Measurements from ENCODE around the gene ZMYND15.

Gene ZMYND15

GRCh38 chr17:4777969-4778760 is 38.5 kb downstream of the ZMYND15 start:
- FAIRE-seq: no peak

GRCh38 chr17:4780325-4780955 is 40.8 kb downstream of the ZMYND15 start:
- TF ChIP-seq CTCF (IDR thresholded peaks at IDR 0.05; ENCODE audit: insufficient read depth, missing control alignments): no peak
- DNase-seq (ENCODE audit: insufficient read length, low spot score) (no peak), FAIRE-seq (no peak)

More at GRCh38 chr17:4777969-4778760, 38.5 kb downstream of the ZMYND15 start:
- no peak for TF ChIP-seq CTCF (IDR thresholded peaks at IDR 0.05; ENCODE audit: insufficient read depth, missing control alignments)
- DNase-seq (ENCODE audit: insufficient read length, low spot score): no peak

- DNase-seq (ENCODE audit: insufficient read length, low spot score): no peak
- TF ChIP-seq CTCF (IDR thresholded peaks at IDR 0.05; ENCODE audit: insufficient read depth, missing control alignments): no peak
- FAIRE-seq: no peak
Measured at GRCh38 chr17:4782652-4783051, 43.0 kb downstream of the ZMYND15 start.

GRCh38 chr17:4785311-4786105 is 45.9 kb downstream of the ZMYND15 start:
- FAIRE-seq: no peak
- DNase-seq (ENCODE audit: insufficient read length, low spot score): no peak
- TF ChIP-seq CTCF (IDR thresholded peaks at IDR 0.05; ENCODE audit: insufficient read depth, missing control alignments): no peak

GRCh38 chr17:4786106-4786511 is 46.5 kb downstream of the ZMYND15 start, which contains the start of gene VMO1:
Gene VMO1 (minus strand): TSS chr17:4786364. CDS start chr17:4786352, 12 bp downstream.
- no peak for TF ChIP-seq CTCF (IDR thresholded peaks at IDR 0.05; ENCODE audit: insufficient read depth, missing control alignments)
- DNase-seq (ENCODE audit: insufficient read length, low spot score) (no peak), FAIRE-seq (no peak)

GRCh38 chr17:4786516-4786915 is 46.9 kb downstream of the ZMYND15 start:
- TF ChIP-seq CTCF (IDR thresholded peaks at IDR 0.05; ENCODE audit: insufficient read depth, missing control alignments): no peak
- FAIRE-seq (no peak), DNase-seq (ENCODE audit: insufficient read length, low spot score) (no peak)

All from D721Med (cell line).